Transverse colon (tissue), 3 donors: Measurements from ENCODE around the gene LSMEM2.

Experiments
- EP300 ChIP-seq: sonication (generic); formaldehyde crosslinking; IDR thresholded peaks from one replicate; pipeline ENCODE4 v1.6.1; 2017; ENCODE audit warnings: antibody characterized with exemption, low read depth
- TF ChIP-seq, protein P1 (sequence below), 5 experiments: fragments of 200-600 bp in 3 of 5; fragments of 450-650 bp in 2 of 5; sonication (generic) in 3 of 5; IDR thresholded peaks; 1 replicate in 2 of 5; 2 replicates in 3 of 5; pipeline ENCODE4 v1.5.1; 2016 to 2017; ENCODE audit warnings: antibody characterized with exemption in 5 of 5, inconsistent platforms in 3 of 5, mild to moderate bottlenecking in 2 of 5, moderate library complexity in 1 of 5

GRCh38 chr3:50327943-50328691, 49.2 kb downstream of the LSMEM2 start, which contains the start of gene TUSC2:
- TF ChIP-seq, protein P1, sequence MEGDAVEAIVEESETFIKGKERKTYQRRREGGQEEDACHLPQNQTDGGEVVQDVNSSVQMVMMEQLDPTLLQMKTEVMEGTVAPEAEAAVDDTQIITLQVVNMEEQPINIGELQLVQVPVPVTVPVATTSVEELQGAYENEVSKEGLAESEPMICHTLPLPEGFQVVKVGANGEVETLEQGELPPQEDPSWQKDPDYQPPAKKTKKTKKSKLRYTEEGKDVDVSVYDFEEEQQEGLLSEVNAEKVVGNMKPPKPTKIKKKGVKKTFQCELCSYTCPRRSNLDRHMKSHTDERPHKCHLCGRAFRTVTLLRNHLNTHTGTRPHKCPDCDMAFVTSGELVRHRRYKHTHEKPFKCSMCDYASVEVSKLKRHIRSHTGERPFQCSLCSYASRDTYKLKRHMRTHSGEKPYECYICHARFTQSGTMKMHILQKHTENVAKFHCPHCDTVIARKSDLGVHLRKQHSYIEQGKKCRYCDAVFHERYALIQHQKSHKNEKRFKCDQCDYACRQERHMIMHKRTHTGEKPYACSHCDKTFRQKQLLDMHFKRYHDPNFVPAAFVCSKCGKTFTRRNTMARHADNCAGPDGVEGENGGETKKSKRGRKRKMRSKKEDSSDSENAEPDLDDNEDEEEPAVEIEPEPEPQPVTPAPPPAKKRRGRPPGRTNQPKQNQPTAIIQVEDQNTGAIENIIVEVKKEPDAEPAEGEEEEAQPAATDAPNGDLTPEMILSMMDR (IDR thresholded peaks at IDR 0.05): no peak
- no peak for TF ChIP-seq EP300
